A549 (cell line): Measurements from ENCODE around the gene NACA. TPM values are rescaled to one million over a fixed set of nuclear protein-coding genes. Genes with fewer than 3 reads are reported as not detected.

Source experiments
- ATAC-seq, 2 experiments: fragments of 200-7000 bp in 1 of 2; fragments of >200 bp in 1 of 2; cut with Nextera tagmentation in 1 of 2; cut with Tn5 transposase in 1 of 2; 3 replicates each; pipeline versions ENCODE4 v1.8.0 to v1.9.1; 2018 to 2020; ENCODE audit warnings: mild to moderate bottlenecking in 1 of 2, moderate library complexity in 1 of 2
- CTCF ChIA-PET: fragments of 300-600 bp; sonication (Branson Sonifier 250); formaldehyde crosslinking; extraction: SDS; loops from one replicate; lab custom pipeline; 2021; ENCODE audit warnings: antibody characterized with exemption, inconsistent platforms; lab: Yijun Ruan, JAX
- POLR2A ChIA-PET: fragments of 350-600 bp; formaldehyde crosslinking; extraction: SDS; loops from one replicate; lab custom pipeline; 2021; ENCODE audit warnings: antibody characterized with exemption, inconsistent platforms; lab: Yijun Ruan, JAX
- DNase-seq, 2 experiments: peaks; one replicate each; pipeline versions ENCODE4 v3.0.0 to v3.0.0-alpha.2; 2011 to 2016; ENCODE audit warnings: low read depth in 1 of 2, low spot score in 1 of 2
- FAIRE-seq: peaks from 2 replicates; lab custom pipeline; 2011; peaks lifted over from hg19 to GRCh38; lab: Jason Lieb, UNC
- H3K27ac ChIP-seq, 2 experiments: fragments of >200 bp; sonication (Bioruptor Twin); formaldehyde crosslinking; 3 replicates each; pipeline ENCODE4 v1.5.1; 2016 to 2017
- H3K4me1 ChIP-seq: fragments of >200 bp; sonication (Bioruptor Twin); formaldehyde crosslinking; 3 replicates; pipeline ENCODE4 v1.6.1; 2016
- H3K4me2 ChIP-seq: fragments of >200 bp; sonication (Bioruptor Twin); formaldehyde crosslinking; 3 replicates; pipeline ENCODE4 v1.6.1; 2016
- H3K4me3 ChIP-seq: fragments of >200 bp; sonication (Bioruptor Twin); formaldehyde crosslinking; 3 replicates; pipeline ENCODE4 v1.5.1; 2016
- H3K9me3 ChIP-seq: fragments of >200 bp; sonication (Bioruptor Twin); formaldehyde crosslinking; 3 replicates; pipeline ENCODE4 v1.6.1; 2016
- CBX2 ChIP-seq: fragments of 200-600 bp; sonication (generic); IDR thresholded peaks from 2 replicates; pipeline ENCODE4 v1.6.1; 2016; ENCODE audit warnings: low read depth, mild to moderate bottlenecking, borderline replicate concordance
- CHD2 ChIP-seq: fragments of 150-350 bp; IDR thresholded peaks from 2 replicates; pipeline ENCODE4 v1.6.1; 2014; ENCODE audit warnings: low read length; ENCODE audit not compliant: partially characterized antibody
- E2F6 ChIP-seq: IDR thresholded peaks from 2 replicates; pipeline ENCODE4 v1.6.1; 2012; ENCODE audit warnings: low read depth, borderline replicate concordance
- EHMT2 ChIP-seq: fragments of 200-600 bp; sonication (generic); IDR thresholded peaks from 2 replicates; pipeline ENCODE4 v1.6.1; 2016; ENCODE audit warnings: antibody characterized with exemption, low read depth, mild to moderate bottlenecking, moderate library complexity
- ELK1 ChIP-seq: fragments of 150-350 bp; IDR thresholded peaks from 2 replicates; pipeline ENCODE4 v1.6.1; 2014; ENCODE audit warnings: low read depth, mild to moderate bottlenecking, low read length
- EP300 ChIP-seq, 2 experiments: fragments of >200 bp; sonication (Bioruptor Twin); formaldehyde crosslinking; IDR thresholded peaks; 2 replicates in 1 of 2; 3 replicates in 1 of 2; pipeline ENCODE4 v1.6.1; 2016 to 2017
- ESRRA ChIP-seq: fragments of 150-350 bp; IDR thresholded peaks from 2 replicates; pipeline ENCODE4 v1.6.1; 2014; ENCODE audit warnings: mild to moderate bottlenecking, low read length, borderline replicate concordance
- FOSL2 ChIP-seq, 2 experiments: fragments of 450-650 bp in 1 of 2; fragments of >200 bp in 1 of 2; sonication (Bioruptor Twin) in 1 of 2; formaldehyde crosslinking; IDR thresholded peaks; 2 replicates each; pipeline versions ENCODE4 v1.5.0 to v1.6.1; 2016 to 2020; ENCODE audit warnings: mild to moderate bottlenecking in 1 of 2, moderate library complexity in 1 of 2
- FOXS1 ChIP-seq: fragments of 250-450 bp; sonication (Bioruptor Pico); IDR thresholded peaks from 2 replicates; pipeline ENCODE4 v1.5.0; 2020; ENCODE audit warnings: mild to moderate bottlenecking, moderate library complexity
- HDAC2 ChIP-seq: fragments of 200-600 bp; sonication (generic); IDR thresholded peaks from 2 replicates; pipeline ENCODE4 v1.6.1; 2016
- HEYL ChIP-seq: fragments of 250-450 bp; sonication (Bioruptor Pico); IDR thresholded peaks from 2 replicates; pipeline ENCODE4 v1.8.0; 2021; ENCODE audit warnings: mild to moderate bottlenecking, moderate library complexity
- HMGXB4 ChIP-seq: fragments of 250-450 bp; sonication (Bioruptor Pico); IDR thresholded peaks from 2 replicates; pipeline ENCODE4 v1.5.0; 2021; ENCODE audit warnings: mild to moderate bottlenecking, moderate library complexity, borderline replicate concordance
- HOXA7 ChIP-seq: fragments of 250-450 bp; sonication (Bioruptor Pico); IDR thresholded peaks from 2 replicates; pipeline ENCODE4 v1.5.0; 2020; ENCODE audit warnings: mild to moderate bottlenecking, moderate library complexity
- HOXB13 ChIP-seq: fragments of 250-450 bp; sonication (Bioruptor Pico); IDR thresholded peaks from 2 replicates; pipeline ENCODE4 v1.5.0; 2020; ENCODE audit warnings: low read depth, mild to moderate bottlenecking, moderate library complexity
- JUNB ChIP-seq: fragments of >200 bp; sonication (Bioruptor Twin); formaldehyde crosslinking; IDR thresholded peaks from 2 replicates; pipeline ENCODE4 v1.6.1; 2016
- MAZ ChIP-seq: fragments of 150-350 bp; IDR thresholded peaks from 2 replicates; pipeline ENCODE4 v1.6.1; 2014; ENCODE audit warnings: antibody characterized with exemption, low read depth, low read length, borderline replicate concordance
- MYC ChIP-seq: IDR thresholded peaks from 2 replicates; pipeline ENCODE4 v1.6.1; 2012; ENCODE audit warnings: mild to moderate bottlenecking, inconsistent platforms, low read length, improper control_type of control experiment, borderline replicate concordance
- NFE2L2 ChIP-seq: fragments of 150-350 bp; conservative IDR thresholded peaks from 2 replicates; pipeline ENCODE4 v1.6.1; 2014; ENCODE audit warnings: low read length
- PHF8 ChIP-seq: fragments of 200-600 bp; sonication (generic); IDR thresholded peaks from 2 replicates; pipeline ENCODE4 v1.6.1; 2016; ENCODE audit warnings: low read depth, mild to moderate bottlenecking, antibody characterized with exemption, moderate library complexity, borderline replicate concordance
- POLR2A ChIP-seq: IDR thresholded peaks from 2 replicates; pipeline ENCODE4 v1.6.1; 2012; ENCODE audit warnings: mild to moderate bottlenecking, low read length
- RAD21 ChIP-seq, 2 experiments: fragments of >200 bp in 1 of 2; sonication (Bioruptor Twin) in 1 of 2; formaldehyde crosslinking in 1 of 2; IDR thresholded peaks in 1 of 2; conservative IDR thresholded peaks in 1 of 2; 2 replicates in 1 of 2; 3 replicates in 1 of 2; pipeline ENCODE4 v1.6.1; 2012 to 2018; ENCODE audit warnings: inconsistent platforms in 1 of 2
- RARB ChIP-seq: fragments of 250-450 bp; sonication (Bioruptor Pico); IDR thresholded peaks from 2 replicates; pipeline ENCODE4 v1.8.0; 2021; ENCODE audit warnings: mild to moderate bottlenecking, moderate library complexity
- REST ChIP-seq: fragments of 200-600 bp; sonication (generic); IDR thresholded peaks from 2 replicates; pipeline ENCODE4 v1.6.1; 2016; ENCODE audit warnings: antibody characterized with exemption, mild to moderate bottlenecking, moderate library complexity
- ZC3H11A ChIP-seq: fragments of 450-650 bp; IDR thresholded peaks from 2 replicates; pipeline ENCODE4 v1.6.1; 2014; ENCODE audit warnings: antibody characterized with exemption, mild to moderate bottlenecking
- WGBS: methylation state at CpG from one replicate; pipeline ENCODE4 v1.1.6; 2017; ENCODE audit errors: missing lambda C conversion rate; 5-methylcytosine and 5-hydroxymethylcytosine counted together
- polyA plus RNA-seq, 4 experiments: library from polyadenylated mRNA; depleted of rRNA in 3 of 4; stranded (reverse); fragments of >200 nt; fragmentation: RNase III in 1 of 4; extraction: RNeasy Plus Mini Kit Qiagen cat#74134 plus additional on column Dnase treatment in 1 of 4; gene quantifications; 2 replicates in 3 of 4; 3 replicates in 1 of 4; pipeline ENCODE4 v1.2.3, GENCODE V29; 2011 to 2017
- TF ChIP-seq, protein P1 (sequence below): fragments of 250-450 bp; sonication (Bioruptor Pico); IDR thresholded peaks from 2 replicates; pipeline ENCODE4 v1.5.0; 2020; ENCODE audit warnings: low read depth, mild to moderate bottlenecking, moderate library complexity

The NACA gene
- polyA plus RNA-seq, 2 of the 4 experiments (the other 2 are of a cell fraction), result 1,560 to 2,331 TPM

- TF ChIP-seq REST (0 out of 2 replicates have a peak, but pooled peaks have one; percentile 38), HEYL (CRISPR knock-in tag) (no peak), RARB (CRISPR knock-in tag) (no peak), EHMT2 (no peak), FOXS1 (CRISPR knock-in tag) (0 out of 2 replicates have a peak, but pooled peaks have one; percentile 17), ZC3H11A (no peak), PHF8 (peak; percentile 83), CBX2 (no peak), RAD21 (conservative IDR thresholded peaks at IDR 0.05 in 1 of 2, IDR thresholded peaks at IDR 0.05 in 1 of 2) (no peak), ELK1 (no peak), HMGXB4 (CRISPR knock-in tag) (no peak), FOSL2 (IDR thresholded peaks at IDR 0.05) (no peak), FOSL2 (CRISPR knock-in tag; IDR thresholded peaks at IDR 0.05) (no peak), HOXB13 (no peak), ESRRA (no peak), MYC (peak; percentile 99), E2F6 (no peak; the same call in 1 of the 2 replicates), POLR2A (peak; percentile 94)
- TF ChIP-seq, protein P1, sequence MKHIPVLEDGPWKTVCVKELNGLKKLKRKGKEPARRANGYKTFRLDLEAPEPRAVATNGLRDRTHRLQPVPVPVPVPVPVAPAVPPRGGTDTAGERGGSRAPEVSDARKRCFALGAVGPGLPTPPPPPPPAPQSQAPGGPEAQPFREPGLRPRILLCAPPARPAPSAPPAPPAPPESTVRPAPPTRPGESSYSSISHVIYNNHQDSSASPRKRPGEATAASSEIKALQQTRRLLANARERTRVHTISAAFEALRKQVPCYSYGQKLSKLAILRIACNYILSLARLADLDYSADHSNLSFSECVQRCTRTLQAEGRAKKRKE (CRISPR knock-in tag), result no peak
Observed at GRCh38 chr12:56724972-56725722, at the start of gene NACA (continued).

- H3K4me3 ChIP-seq, result no peak overlapping the region
- no peak for FAIRE-seq
Observed at GRCh38 chr12:56773113-56773512, 48.0 kb upstream of the NACA start.

More at GRCh38 chr12:56773113-56773512, 48.0 kb upstream of the NACA start:
- TF ChIP-seq ZC3H11A, result no peak
- TF ChIP-seq EP300 (IDR thresholded peaks at IDR 0.05), result no peak
- no peak for TF ChIP-seq HOXA7
- TF ChIP-seq MYC, result no peak
- no peak for TF ChIP-seq JUNB
- TF ChIP-seq MAZ, result no peak
- no peak for TF ChIP-seq ELK1
- TF ChIP-seq NFE2L2, result no peak
- no peak for TF ChIP-seq HDAC2
- TF ChIP-seq CHD2, result no peak
- no peak for TF ChIP-seq RAD21 (conservative IDR thresholded peaks at IDR 0.05 in 1 of 2, IDR thresholded peaks at IDR 0.05 in 1 of 2)
- TF ChIP-seq, all 56 proteins: peak for 0
- H3K9me3 ChIP-seq, result no peaks in the 10 kb centered on the region
- no peak for DNase-seq
- WGBS, result 71% methylated on average over 2 of the region's 2 CpGs
- ChIA-PET POLR2A (no interaction called here), CTCF (no interaction called here)
- no peak for ATAC-seq
- H3K4me1 ChIP-seq, result peaks cover 7% of the 10 kb centered on the region; the same call in 1 of the 3 replicates
- no peak overlapping the region for H3K27ac ChIP-seq
- no peak overlapping the region for H3K4me2 ChIP-seq
